GM12801 (cell line): ENCODE data around the gene ARHGAP32.

Source experiments
- TF ChIP-seq, protein P1 (sequence below): IDR thresholded peaks from one replicate; pipeline ENCODE4 v1.5.1; 2011; ENCODE audit warnings: control low read depth; ENCODE audit not compliant: insufficient read length; ENCODE audit errors: extremely low read depth

ARHGAP32 gene

DNA sequence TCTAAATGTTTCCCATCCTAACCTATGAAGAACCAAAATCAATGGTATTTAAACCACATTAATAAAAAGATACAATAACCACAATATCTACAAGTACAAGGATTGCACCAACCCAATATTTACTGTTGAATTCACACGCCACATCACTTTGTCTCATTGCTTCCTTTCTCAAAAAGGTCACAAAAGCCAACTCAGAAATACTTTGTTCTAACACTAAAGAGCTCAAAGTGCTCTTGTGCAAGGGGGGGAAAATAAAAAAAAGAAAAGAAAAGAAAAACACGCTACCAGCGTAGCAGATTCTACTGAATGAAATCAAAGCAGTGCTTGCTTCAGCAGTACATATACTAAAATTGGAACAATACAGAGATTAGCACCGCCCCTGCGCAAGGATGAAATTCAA is 10.5 kb upstream of the ARHGAP32 start:
- TF ChIP-seq, protein P1, sequence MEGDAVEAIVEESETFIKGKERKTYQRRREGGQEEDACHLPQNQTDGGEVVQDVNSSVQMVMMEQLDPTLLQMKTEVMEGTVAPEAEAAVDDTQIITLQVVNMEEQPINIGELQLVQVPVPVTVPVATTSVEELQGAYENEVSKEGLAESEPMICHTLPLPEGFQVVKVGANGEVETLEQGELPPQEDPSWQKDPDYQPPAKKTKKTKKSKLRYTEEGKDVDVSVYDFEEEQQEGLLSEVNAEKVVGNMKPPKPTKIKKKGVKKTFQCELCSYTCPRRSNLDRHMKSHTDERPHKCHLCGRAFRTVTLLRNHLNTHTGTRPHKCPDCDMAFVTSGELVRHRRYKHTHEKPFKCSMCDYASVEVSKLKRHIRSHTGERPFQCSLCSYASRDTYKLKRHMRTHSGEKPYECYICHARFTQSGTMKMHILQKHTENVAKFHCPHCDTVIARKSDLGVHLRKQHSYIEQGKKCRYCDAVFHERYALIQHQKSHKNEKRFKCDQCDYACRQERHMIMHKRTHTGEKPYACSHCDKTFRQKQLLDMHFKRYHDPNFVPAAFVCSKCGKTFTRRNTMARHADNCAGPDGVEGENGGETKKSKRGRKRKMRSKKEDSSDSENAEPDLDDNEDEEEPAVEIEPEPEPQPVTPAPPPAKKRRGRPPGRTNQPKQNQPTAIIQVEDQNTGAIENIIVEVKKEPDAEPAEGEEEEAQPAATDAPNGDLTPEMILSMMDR = no peak

DNA sequence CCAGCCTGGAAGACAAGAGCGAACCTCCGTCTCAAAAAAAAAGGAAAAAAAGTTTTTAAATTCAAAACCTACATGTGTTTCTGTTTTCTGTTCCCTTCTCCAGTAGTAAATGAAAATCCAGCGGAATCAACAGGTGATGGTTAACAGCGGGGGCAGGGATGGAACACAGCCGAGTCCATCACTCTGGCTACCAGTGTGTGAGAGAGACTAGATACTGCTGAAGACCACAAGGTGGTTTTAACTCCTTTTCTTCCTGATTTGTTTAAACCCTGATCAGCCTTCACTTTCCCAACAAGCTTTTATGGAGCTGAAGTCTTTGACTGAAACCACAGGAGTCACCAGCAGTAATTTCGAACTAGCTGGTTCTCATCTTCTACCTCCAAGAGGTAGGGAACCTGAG is 3.6 kb upstream of the ARHGAP32 start:
- TF ChIP-seq, protein P1 = no peak

DNA sequence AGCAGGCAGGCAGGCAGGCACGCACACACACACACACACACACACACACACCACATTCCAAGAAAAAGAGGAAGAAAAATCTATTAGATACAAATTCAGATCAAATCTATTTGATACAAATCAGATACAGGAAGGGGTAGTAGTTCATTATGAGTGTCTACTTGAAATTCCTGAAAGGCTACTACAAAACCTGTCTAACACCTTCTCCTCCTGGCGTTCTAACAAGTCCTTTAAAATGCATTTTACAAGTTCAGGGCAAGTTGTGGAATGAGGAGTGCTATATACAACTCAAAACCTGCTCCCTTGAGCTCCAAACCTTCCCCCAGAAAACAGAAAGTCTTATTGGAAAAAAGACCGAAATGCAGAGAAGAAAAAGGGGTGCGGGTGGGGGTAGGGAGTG is 476 bp downstream of the ARHGAP32 start:
- TF ChIP-seq, protein P1 = no peak

DNA sequence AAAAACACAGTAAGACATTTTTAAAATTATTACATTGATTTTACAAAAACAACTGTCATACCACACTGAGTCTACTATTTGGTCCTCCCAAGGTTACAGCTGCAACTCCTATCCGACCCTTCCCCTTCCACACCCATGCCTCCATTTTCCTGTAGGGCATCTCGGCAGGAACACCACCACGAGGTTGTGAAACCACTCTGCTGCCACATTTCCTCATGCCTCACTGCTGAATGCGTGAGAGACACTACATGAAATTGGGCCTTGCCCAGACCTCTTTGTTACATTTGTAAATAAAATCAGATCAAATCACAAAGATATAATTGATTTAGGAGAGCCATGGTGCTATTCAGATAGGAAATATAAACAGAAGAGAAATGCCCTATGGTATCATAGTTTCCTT is 2.0 kb downstream of the ARHGAP32 start:
- TF ChIP-seq, protein P1 = no peak

DNA sequence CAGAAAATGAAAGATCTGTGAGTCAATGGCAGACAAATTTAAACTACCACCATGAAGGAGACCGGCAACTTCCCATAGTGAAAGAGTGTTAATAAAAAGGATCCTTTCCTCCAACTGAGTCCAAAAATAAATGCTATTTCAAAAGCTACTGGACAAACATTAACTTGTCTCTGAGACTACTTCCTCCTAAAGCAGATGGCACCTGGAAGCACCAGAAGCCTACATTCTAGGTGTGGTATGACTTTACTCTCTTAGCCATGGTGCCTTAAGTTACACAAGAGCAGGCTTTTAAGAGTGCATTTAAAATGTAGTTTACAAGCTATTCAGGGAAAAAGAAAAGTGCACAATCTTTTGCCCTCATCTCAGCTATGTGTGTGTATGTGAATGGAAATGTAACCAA is 2.5 kb downstream of the ARHGAP32 start:
- TF ChIP-seq, protein P1 = no peak

DNA sequence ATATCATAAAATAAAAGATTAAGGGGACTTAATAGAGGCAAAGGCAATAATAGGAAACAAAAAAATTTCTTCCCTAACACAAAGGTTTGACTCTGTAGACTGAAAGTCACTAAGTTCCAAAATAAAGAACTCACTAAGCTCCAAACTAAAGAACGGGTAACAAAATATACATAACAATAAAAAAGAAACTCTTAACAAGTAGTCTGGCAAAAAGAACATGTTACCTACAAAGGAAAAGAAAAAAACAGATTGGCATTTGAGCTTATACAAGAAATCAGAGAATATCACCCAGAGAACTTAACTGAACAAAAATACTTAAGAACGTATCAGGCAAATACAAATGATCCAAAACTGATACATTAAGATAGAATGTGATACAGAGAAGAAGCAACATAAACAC is 7.5 kb downstream of the ARHGAP32 start:
- TF ChIP-seq, protein P1 = no peak

DNA sequence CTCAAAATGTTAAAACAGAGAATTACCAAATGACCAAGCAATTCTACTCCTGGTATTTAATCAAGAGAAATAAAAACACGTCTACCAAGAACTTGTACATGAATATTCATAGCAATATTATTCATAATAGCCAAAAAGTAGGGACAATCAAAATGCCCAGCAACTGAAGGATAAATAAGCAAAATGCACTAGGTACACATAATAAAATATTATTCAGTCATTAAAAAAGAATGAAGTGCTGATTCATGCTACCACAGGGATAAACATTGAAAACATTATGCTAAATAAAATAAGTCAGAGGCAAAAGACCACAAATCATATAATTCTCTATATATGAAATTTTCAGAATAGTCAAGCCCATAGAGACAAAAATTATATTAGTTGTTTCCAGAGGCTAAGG is 24.8 kb downstream of the ARHGAP32 start:
- TF ChIP-seq, protein P1 = no peak

DNA sequence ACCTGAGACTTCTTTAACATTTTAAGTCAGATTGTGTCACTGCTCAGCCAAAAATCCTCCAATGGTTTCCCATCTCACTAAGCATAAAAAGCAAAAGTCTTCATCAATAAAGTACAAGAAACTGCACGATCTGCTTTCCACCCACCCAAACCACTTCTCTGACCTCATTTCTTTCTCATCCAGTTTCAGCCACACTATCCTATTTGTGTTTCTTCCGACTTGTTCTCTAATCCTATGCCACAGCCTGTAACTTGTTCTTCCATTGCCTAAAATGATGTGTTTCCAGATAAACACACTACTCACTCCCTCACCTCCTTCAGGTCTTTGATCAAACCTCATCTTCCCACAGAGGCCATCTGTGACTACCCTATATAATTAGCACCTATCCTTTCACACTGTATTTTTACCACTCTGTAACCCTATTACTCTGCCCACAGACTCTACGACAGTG is 28.4 kb downstream of the ARHGAP32 start:
- TF ChIP-seq, protein P1 = no peak
